Heart right ventricle (tissue), 16 donors: ENCODE measurements around the gene GPR15LG. TPM values are rescaled to one million over a fixed set of nuclear protein-coding genes. Genes with fewer than 3 reads are reported as not detected.

Source experiments
- ATAC-seq, 8 donors: fragments of 200-7000 bp; cut with Tn5 transposase; one replicate each; pipeline ENCODE4 v1.9.1; 2020; ENCODE audit warnings: mild to moderate bottlenecking in 8 of 8, moderate library complexity in 8 of 8, moderate number of reproducible peaks in 1 of 8
- DNase-seq, 2 donors: peaks; one replicate each; pipeline ENCODE4 v3.0.0-alpha.2; 2020
- H3K27ac ChIP-seq, 10 donors: fragments of 200-600 bp; sonication (generic) in 2 of 10; one replicate each; pipeline versions ENCODE4 v1.5.0 to v1.8.0; 2020 to 2022; ENCODE audit warnings: mild to moderate bottlenecking in 3 of 10
- H3K27me3 ChIP-seq, 7 donors: fragments of 200-600 bp; one replicate each; pipeline ENCODE4 v1.8.0; 2021 to 2022; ENCODE audit warnings: mild to moderate bottlenecking in 2 of 7
- H3K36me3 ChIP-seq, 9 donors: fragments of 200-600 bp; sonication (generic) in 1 of 9; one replicate each; pipeline versions ENCODE4 v1.5.0 to v1.8.0; 2020 to 2022; ENCODE audit warnings: mild to moderate bottlenecking in 2 of 9
- H3K4me1 ChIP-seq, 9 donors: fragments of 200-600 bp; sonication (generic) in 1 of 9; one replicate each; pipeline versions ENCODE4 v1.5.0 to v1.8.0; 2020 to 2022; ENCODE audit warnings: mild to moderate bottlenecking in 4 of 9
- H3K4me3 ChIP-seq, 10 donors: fragments of 200-600 bp; sonication (generic) in 2 of 10; one replicate each; pipeline versions ENCODE4 v1.5.0 to v1.8.0; 2020 to 2022; ENCODE audit warnings: mild to moderate bottlenecking in 7 of 10, moderate library complexity in 2 of 10
- H3K9me3 ChIP-seq, 11 donors: fragments of 200-600 bp in 10 of 11; sonication (generic) in 2 of 11; one replicate each; pipeline versions ENCODE4 v1.5.0 to v1.8.0; 2013 to 2022; ENCODE audit warnings: mild to moderate bottlenecking in 2 of 11, control low read depth in 1 of 11, moderate library complexity in 1 of 11
- WGBS, 2 donors: extraction: QIAGEN DNeasy Blood & Tissue Kit; methylation state at CpG; one replicate each; pipeline ENCODE4 v1.1.7; 2013; ENCODE audit warnings: inconsistent platforms in 1 of 2; 5-methylcytosine and 5-hydroxymethylcytosine counted together
- intact Hi-C, 10 donors: fragments of 100-400 bp; cut with DNase I; formaldehyde crosslinking; loops; one replicate each; pipeline versions ENCODE4 v1.11.1 to v1.14.2; 2022
- polyA plus RNA-seq, 2 donors: library from polyadenylated mRNA; stranded (reverse); fragments of 200-250 nt; gene quantifications; one replicate each; pipeline ENCODE4 v1.2.3, GENCODE V29; 2013
- total RNA-seq, 10 donors: library from RNA; stranded (reverse); fragmentation: NEBNext Ultra II Directional in 3 of 10; extraction: Animal tissue kit (Norgen Biotek cat#: 25700) in 3 of 10; gene quantifications; one replicate each; pipeline versions ENCODE4 v1.2.1 to v1.2.4, GENCODE V29; 2021 to 2023
- TF ChIP-seq, protein P1 (sequence below), 9 donors: fragments of 200-600 bp; sonication (generic) in 2 of 9; IDR thresholded peaks; one replicate each; pipeline versions ENCODE4 v1.5.0 to v1.8.0; 2021 to 2022; ENCODE audit warnings: antibody characterized with exemption in 9 of 9, mild to moderate bottlenecking in 5 of 9, moderate library complexity in 1 of 9
- donor health status: Arrhythmogenic right ventricular cardiomyopathy.
- donor health status: ischemic (EF 13 %, LVEDD 7.1; RV severe dilation, severe dysfunction).
- donor health status: healthy with polysubstance abuse.
- donor health status: DM: no; HTN: yes; CAD: no.
- donor health status: DM: no; HTN: no; CAD: no.
- donor health status: ischemic (EF 25% LVEDD 6.9; RV normal size, moderate dysfunction).
- donor health status: ischemic (EF 25% LVEDD 5.7; RV mildly dilated, moderate dysfunction).
- donor health status: healthy.
- donor health status: DM: yes; HTN: yes; CAD: no.
- donor health status: Ischemic cardiomyopathy.
- donor health status: ischemic (EF 35%, LVEDD 5.7; RV mildly dilated, moderate dysfunction).
- donor health status: nonischemic (EF 11% LVEDD 7.7; RV severe dilation, severe dysfunction).
- donor health status: DM: yes; HTN: yes; CAD: no.
- donor health status: PGD.
- donor health status: ischemic (EF 29% LVEDD 5.4; RV normal size, mild dysfunction).
- donor health status: nonischemic (EF 23%, LVEDD 6.1; RV moderate dilation, normal function).

Gene GPR15LG
- total and polyA plus RNA-seq, 12 donors, result not detected

DNA sequence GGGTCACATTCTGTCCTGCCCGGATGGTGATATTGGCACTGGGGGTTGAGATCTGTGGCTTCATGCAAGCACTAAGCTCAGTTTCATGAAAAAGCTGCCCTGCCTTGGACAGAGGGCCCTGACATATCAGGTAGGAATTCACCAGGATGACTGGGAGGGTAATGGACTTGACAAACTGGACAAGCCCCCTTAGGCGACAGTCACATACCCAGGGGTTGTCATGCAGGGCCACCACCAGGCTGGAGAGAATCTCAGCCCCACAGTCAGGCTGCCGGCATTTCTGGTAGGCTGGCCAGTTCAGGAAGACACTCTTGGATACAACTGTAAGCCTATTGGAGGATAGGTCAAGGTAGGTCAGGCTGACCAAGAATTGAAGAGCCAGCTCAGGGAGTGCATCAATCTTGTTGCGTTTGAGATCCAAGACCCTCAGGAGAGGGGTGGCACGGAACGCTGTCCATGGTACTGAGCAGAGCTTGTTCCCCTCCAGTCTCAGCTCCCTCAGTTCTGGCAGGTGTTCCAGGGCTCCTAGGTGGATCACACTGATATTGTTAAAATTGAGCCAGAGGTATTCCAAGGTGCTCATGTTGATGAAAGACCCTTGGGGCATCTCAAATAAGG lies 50.9 kb downstream of the GPR15LG start:
- H3K27me3 ChIP-seq, result peaks cover 0 to 23% (median 6%) of the 10 kb centered on the region in 7 donors
- H3K27ac ChIP-seq, result no peak overlapping the region
- peaks cover 0 to 4% (median 0%) of the 10 kb centered on the region in 11 donors for H3K9me3 ChIP-seq
- DNase-seq (no peak), ATAC-seq (no peak)
- intact Hi-C loops, result no loop called here
- TF ChIP-seq, protein P1, sequence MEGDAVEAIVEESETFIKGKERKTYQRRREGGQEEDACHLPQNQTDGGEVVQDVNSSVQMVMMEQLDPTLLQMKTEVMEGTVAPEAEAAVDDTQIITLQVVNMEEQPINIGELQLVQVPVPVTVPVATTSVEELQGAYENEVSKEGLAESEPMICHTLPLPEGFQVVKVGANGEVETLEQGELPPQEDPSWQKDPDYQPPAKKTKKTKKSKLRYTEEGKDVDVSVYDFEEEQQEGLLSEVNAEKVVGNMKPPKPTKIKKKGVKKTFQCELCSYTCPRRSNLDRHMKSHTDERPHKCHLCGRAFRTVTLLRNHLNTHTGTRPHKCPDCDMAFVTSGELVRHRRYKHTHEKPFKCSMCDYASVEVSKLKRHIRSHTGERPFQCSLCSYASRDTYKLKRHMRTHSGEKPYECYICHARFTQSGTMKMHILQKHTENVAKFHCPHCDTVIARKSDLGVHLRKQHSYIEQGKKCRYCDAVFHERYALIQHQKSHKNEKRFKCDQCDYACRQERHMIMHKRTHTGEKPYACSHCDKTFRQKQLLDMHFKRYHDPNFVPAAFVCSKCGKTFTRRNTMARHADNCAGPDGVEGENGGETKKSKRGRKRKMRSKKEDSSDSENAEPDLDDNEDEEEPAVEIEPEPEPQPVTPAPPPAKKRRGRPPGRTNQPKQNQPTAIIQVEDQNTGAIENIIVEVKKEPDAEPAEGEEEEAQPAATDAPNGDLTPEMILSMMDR (IDR thresholded peaks at IDR 0.05), result no peak
- no peaks in the 10 kb centered on the region for H3K36me3 ChIP-seq
- WGBS, 2 donors, result 46 to 52% methylated on average over 6 of the region's 6 CpGs
- no peaks in the 10 kb centered on the region for H3K4me1 ChIP-seq
- H3K4me3 ChIP-seq, result no peak overlapping the region

DNA sequence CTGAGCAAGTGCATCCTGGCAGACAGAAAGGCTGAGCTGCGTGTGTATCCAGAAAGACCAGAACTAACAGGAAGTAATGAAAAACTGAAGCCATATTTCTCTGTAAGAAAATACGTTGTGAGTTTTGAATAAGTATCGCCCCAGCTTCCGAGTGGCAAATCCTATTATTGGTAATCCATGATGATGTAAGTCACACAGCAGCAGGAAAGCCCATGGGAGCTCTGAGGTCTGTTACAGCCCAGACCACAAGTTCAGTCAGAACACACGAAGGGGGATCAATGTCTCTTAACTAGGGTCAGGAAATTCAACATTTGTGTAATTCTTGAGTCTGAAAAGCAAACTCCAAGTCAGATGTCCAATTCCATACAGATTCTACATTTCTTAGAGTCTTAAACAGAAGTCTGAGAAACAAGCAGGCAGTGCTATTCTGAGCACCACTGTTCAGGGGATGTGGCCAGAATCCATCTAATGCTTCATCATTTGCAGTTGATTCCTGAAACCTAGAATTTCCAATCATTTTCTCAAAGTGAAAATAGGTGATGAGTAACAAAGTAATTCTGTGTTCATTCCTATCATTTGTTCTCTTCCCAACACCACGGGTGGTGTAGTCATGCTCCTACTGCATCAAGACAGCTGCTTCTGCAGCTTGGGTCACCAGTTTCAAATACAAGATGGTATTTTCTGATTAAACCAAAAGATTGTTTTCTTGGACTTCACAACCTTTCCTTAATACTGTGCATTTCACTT lies 52.0 kb downstream of the GPR15LG start, which contains the start of gene LRIT2:
LRIT2 (minus strand) TSS at position 118 of the 747 bp plus-strand sequence; CDS start at position 94, 24 bp downstream.
- H3K27ac ChIP-seq, result no peak within 1 kb of the TSS
- no peak within 1 kb of the TSS for H3K4me3 ChIP-seq
- peaks cover 0 to 24% (median 6%) of the 10 kb centered on the region in 7 donors for H3K27me3 ChIP-seq
- DNase-seq (no peak), ATAC-seq (no peak)
- no peaks in the 10 kb centered on the region for H3K4me1 ChIP-seq
- TF ChIP-seq, protein P1 (IDR thresholded peaks at IDR 0.05), result no peak
- intact Hi-C loops, result no loop called here
- H3K36me3 ChIP-seq, result no peaks in the 10 kb centered on the region
- no peaks in the 10 kb centered on the region for H3K9me3 ChIP-seq
- 58 to 63% methylated on average over 6 of the region's 6 CpGs for WGBS, 2 donors

DNA sequence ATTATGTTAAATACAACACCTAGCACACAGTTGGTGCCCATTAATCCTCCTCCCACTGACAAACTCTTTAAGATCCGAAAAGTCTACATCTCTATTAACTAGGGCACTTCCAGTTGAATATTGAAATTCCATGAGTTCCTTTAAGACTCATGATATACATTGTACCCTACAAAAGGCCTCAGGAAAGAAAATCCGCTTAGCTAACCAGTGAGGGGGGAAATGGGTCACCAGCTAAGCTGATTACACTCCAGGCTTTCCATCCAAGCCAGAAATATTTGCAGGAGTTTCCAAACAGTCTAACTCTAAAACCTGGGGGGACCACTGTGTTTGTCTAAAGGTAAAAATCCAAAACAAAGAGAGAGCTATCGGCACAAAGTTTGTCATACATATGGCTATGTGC lies 53.0 kb downstream of the GPR15LG start:
- no peaks in the 10 kb centered on the region for H3K36me3 ChIP-seq
- ATAC-seq (no peak), DNase-seq (no peak)
- TF ChIP-seq, protein P1 (IDR thresholded peaks at IDR 0.05), result no peak
- H3K4me1 ChIP-seq, result no peaks in the 10 kb centered on the region
- no peak overlapping the region for H3K27ac ChIP-seq
- H3K27me3 ChIP-seq, result peaks cover 0 to 30% (median 6%) of the 10 kb centered on the region in 7 donors
- H3K9me3 ChIP-seq, result no peaks in the 10 kb centered on the region
- 75 to 77% methylated on average over 3 of the region's 3 CpGs for WGBS, 2 donors
- intact Hi-C loops, result no loop called here
- no peak overlapping the region for H3K4me3 ChIP-seq

DNA sequence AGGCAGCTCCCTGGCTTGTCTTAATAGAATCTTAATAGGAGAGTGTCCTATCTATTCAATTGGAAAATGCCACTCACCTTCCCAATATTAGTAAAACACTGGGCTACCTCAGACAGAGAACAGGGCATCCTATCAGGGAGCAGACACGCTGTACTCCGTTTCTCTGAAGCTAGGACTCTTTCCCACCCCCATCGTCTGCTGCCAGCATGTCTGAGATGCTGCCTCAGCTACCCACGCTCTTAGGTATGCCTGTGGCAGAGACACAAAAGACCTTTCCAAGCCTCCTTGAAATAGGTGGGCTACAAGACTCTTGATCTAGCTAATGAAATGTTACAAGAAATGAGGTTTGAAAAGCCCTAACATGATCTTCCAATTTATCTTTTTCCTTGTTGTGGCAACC lies 54.2 kb downstream of the GPR15LG start:
- H3K9me3 ChIP-seq, result no peaks in the 10 kb centered on the region
- no peaks in the 10 kb centered on the region for H3K36me3 ChIP-seq
- peaks cover 0 to 22% (median 7%) of the 10 kb centered on the region in 7 donors for H3K27me3 ChIP-seq
- H3K4me3 ChIP-seq, result no peak overlapping the region
- H3K4me1 ChIP-seq, result no peaks in the 10 kb centered on the region
- TF ChIP-seq, protein P1 (IDR thresholded peaks at IDR 0.05), result no peak
- intact Hi-C loops, result no loop called here
- no peak overlapping the region for H3K27ac ChIP-seq
- DNase-seq (no peak), ATAC-seq (no peak)
- WGBS, 2 donors, result 60 to 66% methylated on average over 4 of the region's 4 CpGs
